HG03097 (cell line): ENCODE data around the gene DEDD2.

Experiments used
- ATAC-seq: cut with Tn5 transposase; IDR thresholded peaks from one replicate; pipeline ENCODE4 v1.9.1; 2021; ENCODE audit not compliant: unreplicated experiment, low FRiP score

The DEDD2 gene

GRCh38 chr19:42175952-42176648 is 41.4 kb downstream of the DEDD2 start:
- ATAC-seq = no peak

- no peak for ATAC-seq
These were observed 42.3 kb downstream of the DEDD2 start for GRCh38 chr19:42174958-42175734.

- ATAC-seq = no peak
These were observed 43.3 kb downstream of the DEDD2 start for GRCh38 chr19:42174188-42174587.

- no peak for ATAC-seq
These were observed 43.8 kb downstream of the DEDD2 start for GRCh38 chr19:42173695-42174094.

GRCh38 chr19:42172261-42172660 is 45.2 kb downstream of the DEDD2 start:
- no peak for ATAC-seq

- no peak for ATAC-seq
These were observed 46.8 kb downstream of the DEDD2 start for GRCh38 chr19:42170715-42171114.

GRCh38 chr19:42169486-42170413 is 47.7 kb downstream of the DEDD2 start:
- no peak for ATAC-seq

GRCh38 chr19:42168206-42168605 is 49.3 kb downstream of the DEDD2 start:
- no peak for ATAC-seq

- no peak for ATAC-seq
These were observed 51.2 kb downstream of the DEDD2 start for GRCh38 chr19:42166316-42166715.

- ATAC-seq = no peak
These were observed 52.3 kb downstream of the DEDD2 start for GRCh38 chr19:42165146-42165545.

GRCh38 chr19:42161616-42162263 is 55.7 kb downstream of the DEDD2 start:
- no peak for ATAC-seq

GRCh38 chr19:42159942-42160341 is 57.5 kb downstream of the DEDD2 start:
- no peak for ATAC-seq

GRCh38 chr19:42158926-42159325 is 58.6 kb downstream of the DEDD2 start:
- no peak for ATAC-seq

- no peak for ATAC-seq
These were observed 60.9 kb downstream of the DEDD2 start for GRCh38 chr19:42156571-42156970.

GRCh38 chr19:42155796-42156195 is 61.7 kb downstream of the DEDD2 start:
- no peak for ATAC-seq

- no peak for ATAC-seq
These were observed 62.8 kb downstream of the DEDD2 start for GRCh38 chr19:42154471-42155323.

- no peak for ATAC-seq
These were observed 63.6 kb downstream of the DEDD2 start for GRCh38 chr19:42153672-42154433.

- ATAC-seq = no peak
These were observed 64.4 kb downstream of the DEDD2 start for GRCh38 chr19:42152910-42153671.
